Measurements from ENCODE around the gene SLC6A7.

The SLC6A7 gene

DNA sequence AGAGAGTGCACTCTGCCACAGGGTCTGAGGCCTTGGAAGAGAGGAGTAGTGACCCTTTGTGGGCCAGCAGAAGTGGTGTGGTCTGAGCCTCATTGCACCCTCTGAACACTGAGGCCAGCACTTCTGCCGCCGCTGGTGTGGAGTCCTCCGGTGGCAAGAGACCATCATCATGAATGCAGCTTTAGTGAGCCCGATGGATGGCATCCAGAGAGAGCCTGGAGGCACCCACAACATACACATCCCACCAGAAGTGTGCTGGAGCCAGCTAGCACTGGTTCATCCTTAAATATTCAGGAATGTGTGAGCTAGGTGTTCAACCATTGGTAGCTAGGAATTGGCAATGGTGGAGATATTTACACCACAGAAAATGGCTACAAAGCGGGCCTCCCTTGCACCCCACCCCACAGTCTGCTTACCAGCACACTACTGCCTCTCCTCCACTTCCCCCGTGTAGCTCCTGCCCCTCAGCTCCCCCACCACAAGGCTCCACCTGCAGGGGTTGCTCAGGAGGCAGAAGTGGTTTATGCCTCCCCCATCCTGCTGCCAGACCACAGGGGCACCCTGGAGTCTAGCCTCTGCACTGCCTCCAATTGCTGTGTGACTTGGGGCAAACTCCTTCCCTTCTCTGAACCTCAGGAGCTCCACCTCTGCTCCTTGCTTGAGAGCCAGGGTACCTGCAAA, 16.4 kb downstream of the SLC6A7 start:
- H3K36me3 ChIP-seq (ENCODE audit: control insufficient read depth, insufficient read depth, low read length) = no peaks in the 10 kb centered on the region
- WGBS, 2 experiments = 89 to 90% methylated on average over 6 of the region's 6 CpGs
- H3K4me3 ChIP-seq (ENCODE audit: insufficient read depth, low read depth, low read length) = no peak overlapping the region
- no peaks in the 10 kb centered on the region for H3K9me3 ChIP-seq (ENCODE audit: control insufficient read depth, low read length)
- no peaks in the 10 kb centered on the region for H3K27me3 ChIP-seq (ENCODE audit: control insufficient read depth, insufficient read depth, low read length, poor library complexity, severe bottlenecking)
- no peak overlapping the region for H3K27ac ChIP-seq (ENCODE audit: insufficient read depth, low read depth, low read length, poor library complexity, severe bottlenecking)
- peaks cover 18% of the 10 kb centered on the region for H3K4me1 ChIP-seq (ENCODE audit: control insufficient read depth, insufficient read depth, low read length)

DNA sequence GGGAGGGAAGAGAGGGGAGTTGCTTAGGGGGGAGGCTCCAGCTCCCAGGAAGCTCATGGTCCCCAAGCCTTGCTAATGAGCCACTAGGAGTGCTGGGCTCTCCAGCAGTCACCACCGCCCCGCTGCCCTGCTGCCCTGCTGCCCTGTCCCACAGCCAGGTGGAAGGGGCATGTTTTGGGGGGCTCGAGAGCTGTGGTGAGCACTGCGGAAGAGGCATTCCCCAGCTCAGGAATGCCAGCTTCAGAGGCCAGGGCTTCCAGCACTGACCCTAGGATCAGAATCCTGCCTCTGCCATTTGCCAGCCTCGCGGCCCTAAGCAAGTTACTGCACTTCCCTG, 16.9 kb downstream of the SLC6A7 start:
- H3K9me3 ChIP-seq (ENCODE audit: control insufficient read depth, low read length) = no peaks in the 10 kb centered on the region
- 89 to 91% methylated on average over 6 of the region's 6 CpGs for WGBS, 2 experiments
- no peaks in the 10 kb centered on the region for H3K27me3 ChIP-seq (ENCODE audit: control insufficient read depth, insufficient read depth, low read length, poor library complexity, severe bottlenecking)
- H3K4me1 ChIP-seq (ENCODE audit: control insufficient read depth, insufficient read depth, low read length) = peaks cover 22% of the 10 kb centered on the region
- no peak overlapping the region for H3K27ac ChIP-seq (ENCODE audit: insufficient read depth, low read depth, low read length, poor library complexity, severe bottlenecking)
- H3K36me3 ChIP-seq (ENCODE audit: control insufficient read depth, insufficient read depth, low read length) = no peaks in the 10 kb centered on the region
- no peak overlapping the region for H3K4me3 ChIP-seq (ENCODE audit: insufficient read depth, low read depth, low read length)

- peaks cover 22% of the 10 kb centered on the region for H3K4me1 ChIP-seq (ENCODE audit: control insufficient read depth, insufficient read depth, low read length)
- H3K4me3 ChIP-seq (ENCODE audit: insufficient read depth, low read depth, low read length) = no peak overlapping the region
- no peaks in the 10 kb centered on the region for H3K9me3 ChIP-seq (ENCODE audit: control insufficient read depth, low read length)
- no peaks in the 10 kb centered on the region for H3K27me3 ChIP-seq (ENCODE audit: control insufficient read depth, insufficient read depth, low read length, poor library complexity, severe bottlenecking)
- H3K36me3 ChIP-seq (ENCODE audit: control insufficient read depth, insufficient read depth, low read length) = no peaks in the 10 kb centered on the region
- no peak overlapping the region for H3K27ac ChIP-seq (ENCODE audit: insufficient read depth, low read depth, low read length, poor library complexity, severe bottlenecking)
- WGBS, 2 experiments = 69 to 70% methylated on average over 19 of the region's 19 CpGs
These were observed 18.6 kb downstream of the SLC6A7 start for GRCh38 chr5:150208187-150209098.

DNA sequence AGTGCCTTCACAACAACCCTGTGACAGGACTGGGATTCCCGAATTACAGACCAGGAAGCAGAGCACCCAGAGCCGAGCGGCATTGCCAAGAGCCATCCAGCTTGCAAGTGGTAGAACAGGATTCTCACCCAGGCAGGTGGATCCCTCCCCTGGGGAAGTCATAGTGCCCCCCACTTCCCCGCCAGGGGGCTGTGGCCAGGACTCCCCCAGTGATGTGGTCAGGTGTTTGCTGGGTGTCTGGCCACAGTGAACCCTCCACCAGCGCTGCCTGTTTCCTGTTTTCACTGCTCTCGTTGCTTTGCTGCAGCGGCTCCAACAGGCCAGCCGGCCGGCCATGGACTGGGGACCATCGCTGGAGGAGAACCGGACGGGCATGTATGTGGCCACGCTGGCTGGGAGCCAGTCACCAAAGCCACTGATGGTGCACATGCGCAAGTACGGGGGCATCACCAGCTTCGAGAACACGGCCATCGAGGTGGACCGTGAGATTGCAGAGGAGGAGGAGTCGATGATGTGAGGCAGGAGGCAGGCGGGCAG, 19.3 kb downstream of the SLC6A7 start:
- no peak overlapping the region for H3K4me3 ChIP-seq (ENCODE audit: insufficient read depth, low read depth, low read length)
- H3K27ac ChIP-seq (ENCODE audit: insufficient read depth, low read depth, low read length, poor library complexity, severe bottlenecking) = no peak overlapping the region
- no peaks in the 10 kb centered on the region for H3K9me3 ChIP-seq (ENCODE audit: control insufficient read depth, low read length)
- WGBS, 2 experiments = 90 to 91% methylated on average over 21 of the region's 21 CpGs
- no peaks in the 10 kb centered on the region for H3K36me3 ChIP-seq (ENCODE audit: control insufficient read depth, insufficient read depth, low read length)
- H3K4me1 ChIP-seq (ENCODE audit: control insufficient read depth, insufficient read depth, low read length) = peaks cover 22% of the 10 kb centered on the region
- no peaks in the 10 kb centered on the region for H3K27me3 ChIP-seq (ENCODE audit: control insufficient read depth, insufficient read depth, low read length, poor library complexity, severe bottlenecking)

- Histone ChIP-seq H3K9me3 (ENCODE audit: control insufficient read depth, low read length) (no peaks in the 10 kb centered on the region), H3K27ac (ENCODE audit: insufficient read depth, low read depth, low read length, poor library complexity, severe bottlenecking) (no peak overlapping the region), H3K4me1 (ENCODE audit: control insufficient read depth, insufficient read depth, low read length) (peaks cover 22% of the 10 kb centered on the region), H3K4me3 (ENCODE audit: insufficient read depth, low read depth, low read length) (no peak overlapping the region), H3K36me3 (ENCODE audit: control insufficient read depth, insufficient read depth, low read length) (no peaks in the 10 kb centered on the region), H3K27me3 (ENCODE audit: control insufficient read depth, insufficient read depth, low read length, poor library complexity, severe bottlenecking) (no peaks in the 10 kb centered on the region)
- WGBS, 2 experiments = 73 to 74% methylated on average over 6 of the region's 6 CpGs
These were observed 20.8 kb downstream of the SLC6A7 start for GRCh38 chr5:150210644-150211043.

- H3K4me1 ChIP-seq (ENCODE audit: control insufficient read depth, insufficient read depth, low read length) = peaks cover 22% of the 10 kb centered on the region
- H3K36me3 ChIP-seq (ENCODE audit: control insufficient read depth, insufficient read depth, low read length) = no peaks in the 10 kb centered on the region
- H3K9me3 ChIP-seq (ENCODE audit: control insufficient read depth, low read length) = no peaks in the 10 kb centered on the region
- H3K27me3 ChIP-seq (ENCODE audit: control insufficient read depth, insufficient read depth, low read length, poor library complexity, severe bottlenecking) = no peaks in the 10 kb centered on the region
- H3K27ac ChIP-seq (ENCODE audit: insufficient read depth, low read depth, low read length, poor library complexity, severe bottlenecking) = no peak overlapping the region
- no peak overlapping the region for H3K4me3 ChIP-seq (ENCODE audit: insufficient read depth, low read depth, low read length)
- 53 to 60% methylated on average over 13 of the region's 15 CpGs for WGBS, 2 experiments
These were observed 21.5 kb downstream of the SLC6A7 start for GRCh38 chr5:150211156-150212030.

DNA sequence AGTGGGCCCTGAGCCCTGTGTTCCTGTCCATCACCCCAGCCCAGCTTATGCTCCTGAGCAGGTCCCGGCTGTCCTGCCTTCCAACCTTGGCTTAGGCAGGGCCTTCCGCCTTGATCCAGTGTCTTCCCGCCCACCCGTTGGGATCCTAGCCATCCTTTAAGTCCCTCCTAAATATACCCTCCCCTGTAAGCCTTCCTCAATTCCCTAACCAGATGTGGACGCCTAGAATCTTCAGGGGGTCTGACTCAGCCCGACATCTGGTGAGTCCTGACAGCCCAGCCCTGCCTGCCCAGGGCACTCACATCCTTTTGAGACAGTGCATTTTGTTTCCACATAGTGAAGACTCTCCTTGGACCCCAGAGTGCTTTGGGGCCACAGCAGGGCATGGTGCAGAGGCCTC, 23.7 kb downstream of the SLC6A7 start:
- Histone ChIP-seq H3K4me1 (ENCODE audit: control insufficient read depth, insufficient read depth, low read length) (peaks cover 19% of the 10 kb centered on the region), H3K9me3 (ENCODE audit: control insufficient read depth, low read length) (no peaks in the 10 kb centered on the region), H3K27me3 (ENCODE audit: control insufficient read depth, insufficient read depth, low read length, poor library complexity, severe bottlenecking) (no peaks in the 10 kb centered on the region), H3K4me3 (ENCODE audit: insufficient read depth, low read depth, low read length) (no peak overlapping the region), H3K27ac (ENCODE audit: insufficient read depth, low read depth, low read length, poor library complexity, severe bottlenecking) (no peak overlapping the region), H3K36me3 (ENCODE audit: control insufficient read depth, insufficient read depth, low read length) (no peaks in the 10 kb centered on the region)
- 74 to 76% methylated on average over 6 of the region's 6 CpGs for WGBS, 2 experiments

DNA sequence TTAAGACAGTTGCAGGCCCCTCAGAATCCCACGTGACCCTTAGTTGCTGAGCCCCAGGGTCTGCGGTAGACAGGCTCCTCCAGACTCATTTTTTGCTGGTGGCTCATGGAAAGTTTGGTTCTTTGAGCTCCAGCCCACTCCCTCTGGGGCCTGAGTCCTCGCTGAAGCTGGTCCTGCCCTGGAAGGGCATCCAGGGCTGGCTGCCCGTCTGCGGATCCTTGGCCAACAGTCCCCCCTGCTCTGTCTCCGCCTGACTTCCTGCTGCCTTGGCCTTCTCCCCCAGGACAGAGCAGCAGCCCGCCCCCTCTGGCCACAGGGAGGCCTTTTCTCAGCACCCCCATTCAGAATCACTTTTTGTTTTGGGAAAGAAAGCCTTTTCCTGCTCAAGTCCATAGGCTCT, 24.4 kb downstream of the SLC6A7 start:
- no peak overlapping the region for H3K4me3 ChIP-seq (ENCODE audit: insufficient read depth, low read depth, low read length)
- no peak overlapping the region for H3K27ac ChIP-seq (ENCODE audit: insufficient read depth, low read depth, low read length, poor library complexity, severe bottlenecking)
- no peaks in the 10 kb centered on the region for H3K36me3 ChIP-seq (ENCODE audit: control insufficient read depth, insufficient read depth, low read length)
- no peaks in the 10 kb centered on the region for H3K9me3 ChIP-seq (ENCODE audit: control insufficient read depth, low read length)
- WGBS, 2 experiments = 82 to 87% methylated on average over 7 of the region's 7 CpGs
- no peaks in the 10 kb centered on the region for H3K27me3 ChIP-seq (ENCODE audit: control insufficient read depth, insufficient read depth, low read length, poor library complexity, severe bottlenecking)
- peaks cover 11% of the 10 kb centered on the region for H3K4me1 ChIP-seq (ENCODE audit: control insufficient read depth, insufficient read depth, low read length)

DNA sequence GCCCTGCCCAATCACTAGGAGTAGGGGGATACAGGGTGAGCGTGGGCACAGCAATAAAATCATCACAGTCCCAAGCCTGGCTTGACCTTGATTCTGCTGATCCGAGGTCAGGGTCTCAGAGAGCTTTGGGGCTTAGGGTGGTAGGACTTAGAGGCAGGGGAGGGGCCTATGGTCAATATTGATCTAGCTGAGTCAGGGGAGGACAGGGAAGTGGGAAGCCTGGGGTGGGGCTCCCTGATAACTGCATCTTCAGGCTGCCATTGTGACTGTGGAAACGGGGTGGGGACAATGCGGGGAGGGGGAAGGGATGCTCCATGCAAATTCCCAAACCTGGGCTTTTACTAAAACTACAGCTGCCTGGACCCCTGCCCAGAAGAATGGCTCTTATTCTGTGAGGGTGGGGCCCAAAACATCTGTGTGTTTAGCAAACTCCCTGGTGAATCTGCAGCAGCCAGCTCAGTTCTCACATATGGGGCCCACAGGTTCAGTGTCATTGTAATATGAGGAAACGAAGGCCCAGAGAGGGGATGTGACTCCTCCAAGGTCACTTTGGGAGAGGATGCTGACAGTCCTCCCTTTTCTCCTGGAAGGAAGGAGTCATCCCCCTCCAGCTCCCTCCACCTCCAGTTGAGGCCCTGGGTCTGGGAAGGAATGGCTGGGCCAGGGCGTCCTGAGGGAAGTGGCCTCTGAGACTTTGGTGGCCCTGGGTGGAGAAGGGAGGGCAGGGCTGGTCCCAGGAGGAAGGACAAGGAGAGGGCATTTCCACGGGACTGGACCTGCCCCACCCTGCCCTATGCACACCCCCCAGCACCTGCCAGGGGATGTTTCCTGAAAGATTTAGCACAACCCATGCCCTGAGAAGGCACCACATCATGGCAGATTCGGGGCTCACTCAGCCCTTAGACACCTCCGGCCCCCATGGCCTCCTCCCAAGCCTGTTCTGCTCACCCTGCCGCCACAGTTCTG, 26.4 kb downstream of the SLC6A7 start:
- Histone ChIP-seq H3K4me1 (ENCODE audit: control insufficient read depth, insufficient read depth, low read length) (peaks cover 4% of the 10 kb centered on the region), H3K36me3 (ENCODE audit: control insufficient read depth, insufficient read depth, low read length) (no peaks in the 10 kb centered on the region), H3K9me3 (ENCODE audit: control insufficient read depth, low read length) (no peaks in the 10 kb centered on the region), H3K27me3 (ENCODE audit: control insufficient read depth, insufficient read depth, low read length, poor library complexity, severe bottlenecking) (no peaks in the 10 kb centered on the region), H3K27ac (ENCODE audit: insufficient read depth, low read depth, low read length, poor library complexity, severe bottlenecking) (no peak overlapping the region), H3K4me3 (ENCODE audit: insufficient read depth, low read depth, low read length) (no peak overlapping the region)
- WGBS, 2 experiments = 84 to 86% methylated on average over 10 of the region's 10 CpGs

Data from ectodermal cell (in vitro differentiated cells).